PC-9 (cell line): ENCODE measurements around the gene CREBBP.

Source experiments
- EZH2 ChIP-seq: fragments of 200-600 bp; sonication (generic); IDR thresholded peaks from 2 replicates; pipeline ENCODE4 v1.8.0; 2017; ENCODE audit warnings: antibody characterized with exemption, low read depth
- TF ChIP-seq, protein P1 (sequence below): fragments of 200-600 bp; sonication (generic); conservative IDR thresholded peaks from 2 replicates; pipeline ENCODE4 v1.6.1; 2017; ENCODE audit warnings: mixed run types, antibody characterized with exemption, mild to moderate bottlenecking, moderate library complexity

DNA sequence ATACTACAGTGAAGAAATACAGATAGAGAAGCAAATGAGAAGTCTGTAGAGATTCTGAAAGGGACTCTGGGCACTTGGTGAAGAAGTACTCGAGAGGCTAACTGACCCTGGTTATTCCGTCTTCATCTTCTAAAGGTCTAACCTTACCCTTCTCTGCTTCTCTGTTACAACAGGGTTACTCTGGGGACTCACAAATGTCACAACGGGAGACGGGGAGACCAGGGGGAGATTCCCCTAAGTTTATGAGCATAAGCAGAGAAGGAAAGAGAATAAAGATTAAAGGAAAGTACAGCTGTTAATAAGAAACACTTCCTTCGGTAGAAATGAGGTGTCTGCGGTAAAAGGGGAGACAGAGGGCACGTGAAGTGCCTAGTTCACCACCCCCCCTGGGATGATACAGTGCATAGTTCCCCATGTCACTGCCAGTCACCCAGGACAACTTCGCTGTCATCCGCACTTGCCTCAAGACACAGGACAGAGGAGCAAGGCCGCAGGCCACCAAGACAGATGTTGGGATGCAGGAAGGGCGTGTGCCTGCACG, 88.0 kb downstream of the CREBBP start:
- TF ChIP-seq, protein P1, sequence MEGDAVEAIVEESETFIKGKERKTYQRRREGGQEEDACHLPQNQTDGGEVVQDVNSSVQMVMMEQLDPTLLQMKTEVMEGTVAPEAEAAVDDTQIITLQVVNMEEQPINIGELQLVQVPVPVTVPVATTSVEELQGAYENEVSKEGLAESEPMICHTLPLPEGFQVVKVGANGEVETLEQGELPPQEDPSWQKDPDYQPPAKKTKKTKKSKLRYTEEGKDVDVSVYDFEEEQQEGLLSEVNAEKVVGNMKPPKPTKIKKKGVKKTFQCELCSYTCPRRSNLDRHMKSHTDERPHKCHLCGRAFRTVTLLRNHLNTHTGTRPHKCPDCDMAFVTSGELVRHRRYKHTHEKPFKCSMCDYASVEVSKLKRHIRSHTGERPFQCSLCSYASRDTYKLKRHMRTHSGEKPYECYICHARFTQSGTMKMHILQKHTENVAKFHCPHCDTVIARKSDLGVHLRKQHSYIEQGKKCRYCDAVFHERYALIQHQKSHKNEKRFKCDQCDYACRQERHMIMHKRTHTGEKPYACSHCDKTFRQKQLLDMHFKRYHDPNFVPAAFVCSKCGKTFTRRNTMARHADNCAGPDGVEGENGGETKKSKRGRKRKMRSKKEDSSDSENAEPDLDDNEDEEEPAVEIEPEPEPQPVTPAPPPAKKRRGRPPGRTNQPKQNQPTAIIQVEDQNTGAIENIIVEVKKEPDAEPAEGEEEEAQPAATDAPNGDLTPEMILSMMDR: no peak
- TF ChIP-seq EZH2: no peak
